Effector CD8-positive, alpha-beta T cell (primary cell): Measurements from ENCODE around the gene STT3B.

Experiments used
- DNase-seq: peaks from one replicate; lab custom pipeline; 2025; lab: John Stamatoyannopoulos, UW

The STT3B gene

GRCh38 chr3:31550452-31551251 lies 17.9 kb downstream of the STT3B start:
- no peak for DNase-seq

- no peak for DNase-seq
Measured at GRCh38 chr3:31551646-31552045, 18.9 kb downstream of the STT3B start.

- no peak for DNase-seq
Measured at GRCh38 chr3:31552103-31552502, 19.4 kb downstream of the STT3B start.

- no peak for DNase-seq
Measured at GRCh38 chr3:31553258-31553657, 20.5 kb downstream of the STT3B start.

GRCh38 chr3:31555204-31555603 lies 22.5 kb downstream of the STT3B start:
- no peak for DNase-seq

GRCh38 chr3:31559872-31560534 lies 27.3 kb downstream of the STT3B start:
- no peak for DNase-seq

GRCh38 chr3:31561891-31562290 lies 29.2 kb downstream of the STT3B start:
- DNase-seq, result no peak

GRCh38 chr3:31562525-31562924 lies 29.8 kb downstream of the STT3B start:
- no peak for DNase-seq

GRCh38 chr3:31565288-31565687 lies 32.6 kb downstream of the STT3B start:
- DNase-seq, result no peak

GRCh38 chr3:31567036-31567435 lies 34.3 kb downstream of the STT3B start:
- DNase-seq, result no peak

- DNase-seq, result no peak
Measured at GRCh38 chr3:31568649-31569048, 35.9 kb downstream of the STT3B start.

GRCh38 chr3:31571325-31571724 lies 38.6 kb downstream of the STT3B start:
- no peak for DNase-seq

GRCh38 chr3:31572236-31573004 lies 39.7 kb downstream of the STT3B start:
- DNase-seq, result no peak

GRCh38 chr3:31573036-31573779 lies 40.5 kb downstream of the STT3B start:
- no peak for DNase-seq

- DNase-seq, result no peak
Measured at GRCh38 chr3:31575448-31575847, 42.7 kb downstream of the STT3B start.

- DNase-seq, result no peak
Measured at GRCh38 chr3:31576521-31576920, 43.8 kb downstream of the STT3B start.

- DNase-seq, result no peak
Measured at GRCh38 chr3:31577232-31577631, 44.5 kb downstream of the STT3B start.

GRCh38 chr3:31579828-31580227 lies 47.1 kb downstream of the STT3B start:
- DNase-seq, result no peak

GRCh38 chr3:31580645-31581044 lies 47.9 kb downstream of the STT3B start:
- no peak for DNase-seq

GRCh38 chr3:31581660-31582059 lies 48.9 kb downstream of the STT3B start:
- no peak for DNase-seq

- no peak for DNase-seq
Measured at GRCh38 chr3:31589228-31589627, 56.5 kb downstream of the STT3B start.

- DNase-seq, result no peak
Measured at GRCh38 chr3:31590650-31591049, 57.9 kb downstream of the STT3B start.
